Tibial nerve (tissue), 4 donors: ENCODE results near the gene LMO4. TPM values are rescaled to one million over a fixed set of nuclear protein-coding genes. Genes with fewer than 3 reads are reported as not detected.

Experiments used
- DNase-seq, 2 donors: peaks; one replicate each; pipeline ENCODE4 v3.0.0-alpha.2; 2019; ENCODE audit warnings: low spot score in 2 of 2
- H3K27ac ChIP-seq, 4 donors: fragments of 200-600 bp; sonication (generic) in 3 of 4; one replicate each; pipeline ENCODE4 v1.5.1; 2017 to 2019; ENCODE audit warnings: mild to moderate bottlenecking in 1 of 4
- H3K27me3 ChIP-seq, 2 donors: fragments of 200-600 bp; sonication (generic) in 1 of 2; one replicate each; pipeline versions ENCODE4 v1.5.1 to v1.6.0; 2017 to 2019
- H3K36me3 ChIP-seq, 3 donors: fragments of 200-600 bp; sonication (generic); one replicate each; pipeline ENCODE4 v1.5.1; 2018 to 2019
- H3K4me1 ChIP-seq, 4 donors: fragments of 200-600 bp; sonication (generic) in 3 of 4; one replicate each; pipeline ENCODE4 v1.5.1; 2017 to 2019
- H3K4me3 ChIP-seq, 4 donors: fragments of 200-600 bp; sonication (generic) in 3 of 4; one replicate each; pipeline ENCODE4 v1.5.1; 2017 to 2019; ENCODE audit warnings: mild to moderate bottlenecking in 1 of 4, moderate library complexity in 1 of 4
- H3K9me3 ChIP-seq, 4 donors: fragments of 200-600 bp; sonication (generic) in 3 of 4; one replicate each; pipeline ENCODE4 v1.5.1; 2017 to 2019
- EP300 ChIP-seq, 2 donors: sonication (generic); formaldehyde crosslinking; IDR thresholded peaks; one replicate each; pipeline ENCODE4 v1.6.1; 2017; ENCODE audit warnings: antibody characterized with exemption in 2 of 2, mild to moderate bottlenecking in 1 of 2
- WGBS, 2 donors: methylation state at CpG; one replicate each; pipeline ENCODE4 v1.1.5; 2018; 5-methylcytosine and 5-hydroxymethylcytosine counted together
- total RNA-seq, 4 donors: library from RNA; depleted of rRNA; stranded (reverse); fragments of >200 nt; gene quantifications; one replicate each; pipeline ENCODE4 v1.1.0, GENCODE V29; 2016
- TF ChIP-seq, protein P1 (sequence below), 5 experiments: fragments of 200-600 bp in 3 of 5; fragments of 450-650 bp in 2 of 5; sonication (generic) in 3 of 5; IDR thresholded peaks; one replicate each; pipeline ENCODE4 v1.5.1; 2016 to 2019; ENCODE audit warnings: antibody characterized with exemption in 5 of 5, mild to moderate bottlenecking in 3 of 5, moderate library complexity in 2 of 5

The LMO4 gene
- total RNA-seq, 4 donors from 2014 or later: 34.7 to 43.2 (median 40.7) TPM

DNA sequence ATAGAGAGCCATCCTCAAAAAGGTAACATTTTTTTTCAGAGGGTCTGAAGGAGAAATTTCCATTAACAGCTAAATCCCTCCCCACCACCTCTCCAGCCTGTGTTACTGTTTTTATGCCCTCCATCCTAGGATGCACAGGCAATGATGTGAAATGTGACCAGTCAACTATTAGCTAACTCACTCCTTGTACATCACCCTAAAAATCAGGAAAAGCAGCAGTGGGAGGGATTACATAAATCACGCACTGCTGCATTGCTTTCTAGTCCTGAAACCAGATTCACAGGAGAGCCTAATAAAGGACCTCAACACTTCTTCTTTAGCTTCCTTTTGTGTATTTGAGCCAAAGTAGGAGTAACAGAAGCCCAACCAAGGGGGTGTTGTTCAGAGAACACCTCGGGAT lies 66.3 kb downstream of the LMO4 start:
- 86 to 94% methylated on average over 2 of the region's 2 CpGs for WGBS, 2 donors
- H3K9me3 ChIP-seq: no peaks in the 10 kb centered on the region
- no peak overlapping the region for H3K27ac ChIP-seq
- H3K27me3 ChIP-seq: no peaks in the 10 kb centered on the region
- DNase-seq: no peak
- TF ChIP-seq, protein P1, sequence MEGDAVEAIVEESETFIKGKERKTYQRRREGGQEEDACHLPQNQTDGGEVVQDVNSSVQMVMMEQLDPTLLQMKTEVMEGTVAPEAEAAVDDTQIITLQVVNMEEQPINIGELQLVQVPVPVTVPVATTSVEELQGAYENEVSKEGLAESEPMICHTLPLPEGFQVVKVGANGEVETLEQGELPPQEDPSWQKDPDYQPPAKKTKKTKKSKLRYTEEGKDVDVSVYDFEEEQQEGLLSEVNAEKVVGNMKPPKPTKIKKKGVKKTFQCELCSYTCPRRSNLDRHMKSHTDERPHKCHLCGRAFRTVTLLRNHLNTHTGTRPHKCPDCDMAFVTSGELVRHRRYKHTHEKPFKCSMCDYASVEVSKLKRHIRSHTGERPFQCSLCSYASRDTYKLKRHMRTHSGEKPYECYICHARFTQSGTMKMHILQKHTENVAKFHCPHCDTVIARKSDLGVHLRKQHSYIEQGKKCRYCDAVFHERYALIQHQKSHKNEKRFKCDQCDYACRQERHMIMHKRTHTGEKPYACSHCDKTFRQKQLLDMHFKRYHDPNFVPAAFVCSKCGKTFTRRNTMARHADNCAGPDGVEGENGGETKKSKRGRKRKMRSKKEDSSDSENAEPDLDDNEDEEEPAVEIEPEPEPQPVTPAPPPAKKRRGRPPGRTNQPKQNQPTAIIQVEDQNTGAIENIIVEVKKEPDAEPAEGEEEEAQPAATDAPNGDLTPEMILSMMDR (IDR thresholded peaks at IDR 0.05): no peak
- no peak for TF ChIP-seq EP300 (IDR thresholded peaks at IDR 0.05)
- no peak overlapping the region for H3K4me3 ChIP-seq
- H3K36me3 ChIP-seq: no peaks in the 10 kb centered on the region
- peaks cover 0 to 10% (median 0%) of the 10 kb centered on the region in 4 donors for H3K4me1 ChIP-seq
